Fibroblast of lung (primary cell): ENCODE results near the gene PPIP5K1. TPM values are rescaled to one million over a fixed set of nuclear protein-coding genes. Genes with fewer than 3 reads are reported as not detected.

ENCODE experiments used
- DNase-seq, 2 donors: peaks; one replicate each; pipeline versions ENCODE4 v3.0.0 to v3.0.0-alpha.2; 2010; ENCODE audit warnings: low read depth in 2 of 2
- H2AFZ ChIP-seq: 2 replicates; pipeline ENCODE4 v1.5.1; 2012; ENCODE audit warnings: low read length, control low read depth, inconsistent platforms
- H3K27ac ChIP-seq: 2 replicates; pipeline ENCODE4 v1.5.1; 2011; ENCODE audit warnings: low read length, control low read depth; ENCODE audit not compliant: insufficient read depth
- H3K27me3 ChIP-seq: 2 replicates; pipeline ENCODE4 v1.5.1; 2011; ENCODE audit warnings: mild to moderate bottlenecking, low read length; ENCODE audit not compliant: control insufficient read depth, insufficient read depth
- H3K36me3 ChIP-seq: 2 replicates; pipeline ENCODE4 v1.5.1; 2011; ENCODE audit warnings: low read length; ENCODE audit not compliant: control insufficient read depth, insufficient read depth
- H3K4me1 ChIP-seq: 2 replicates; pipeline ENCODE4 v1.5.1; 2011; ENCODE audit warnings: low read length; ENCODE audit not compliant: control insufficient read depth, insufficient read depth; ENCODE audit errors: extremely low read depth
- H3K4me2 ChIP-seq: 2 replicates; pipeline ENCODE4 v1.5.1; 2011; ENCODE audit warnings: low read length, control low read depth; ENCODE audit not compliant: insufficient read depth; ENCODE audit errors: extremely low read depth
- H3K4me3 ChIP-seq, 4 experiments: fragments of 200-600 bp in 1 of 4; sonication (generic) in 1 of 4; replicated peaks in 1 of 4; 2 replicates each; pipeline ENCODE4 v1.5.1; 2011 to 2016; ENCODE audit warnings: low read length in 4 of 4, low read depth in 3 of 4, mild to moderate bottlenecking in 3 of 4, control low read depth in 2 of 4, inconsistent platforms in 1 of 4, mixed read lengths in 1 of 4; ENCODE audit not compliant: insufficient read depth in 1 of 4; ENCODE audit errors: control extremely low read depth in 1 of 4
- H3K79me2 ChIP-seq: 2 replicates; pipeline ENCODE4 v1.5.1; 2012; ENCODE audit warnings: mild to moderate bottlenecking, low read length, inconsistent platforms; ENCODE audit not compliant: control insufficient read depth, insufficient read depth
- H3K9ac ChIP-seq: 2 replicates; pipeline ENCODE4 v1.5.1; 2011; ENCODE audit warnings: mild to moderate bottlenecking, low read length, control low read depth; ENCODE audit not compliant: insufficient read depth
- H3K9me3 ChIP-seq: 2 replicates; pipeline ENCODE4 v1.5.1; 2012; ENCODE audit warnings: low read depth, low read length; ENCODE audit not compliant: control insufficient read depth, insufficient read depth
- H4K20me1 ChIP-seq: 2 replicates; pipeline ENCODE4 v1.5.1; 2011; ENCODE audit warnings: low read length; ENCODE audit not compliant: control insufficient read depth, insufficient read depth; ENCODE audit errors: extremely low read depth
- EZH2 ChIP-seq: IDR thresholded peaks from 2 replicates; pipeline ENCODE4 v1.5.1; 2012; ENCODE audit warnings: low read length, control low read depth, mild to moderate bottlenecking; ENCODE audit errors: missing control alignments
- polyA plus RNA-seq, 2 donors: library from polyadenylated mRNA; depleted of rRNA in 1 of 2; stranded (reverse) in 1 of 2; unstranded in 1 of 2; fragments of >200 nt; gene quantifications; 2 replicates each; pipeline ENCODE4 v1.2.1, GENCODE V29; 2011 to 2012; ENCODE audit warnings: missing spikeins in 1 of 2
- total RNA-seq: library from RNA; depleted of rRNA; stranded (reverse); fragments of >200 nt; gene quantifications from 2 replicates; pipeline ENCODE4 v1.2.1, GENCODE V29; 2014
- TF ChIP-seq, protein P1 (sequence below), 2 donors: IDR thresholded peaks in 1 of 2; conservative IDR thresholded peaks in 1 of 2; 1 replicate in 1 of 2; 2 replicates in 1 of 2; pipeline ENCODE4 v1.5.1; 2011 to 2012; ENCODE audit warnings: low read length in 2 of 2, control low read depth in 1 of 2, inconsistent platforms in 1 of 2, low read depth in 1 of 2, mild to moderate bottlenecking in 1 of 2

Gene PPIP5K1
- total and polyA plus RNA-seq, 2 donors (not counting 1 experiment from before 2014, with no cell fraction given): 19.6 to 40.8 TPM

- TF ChIP-seq, protein P1, sequence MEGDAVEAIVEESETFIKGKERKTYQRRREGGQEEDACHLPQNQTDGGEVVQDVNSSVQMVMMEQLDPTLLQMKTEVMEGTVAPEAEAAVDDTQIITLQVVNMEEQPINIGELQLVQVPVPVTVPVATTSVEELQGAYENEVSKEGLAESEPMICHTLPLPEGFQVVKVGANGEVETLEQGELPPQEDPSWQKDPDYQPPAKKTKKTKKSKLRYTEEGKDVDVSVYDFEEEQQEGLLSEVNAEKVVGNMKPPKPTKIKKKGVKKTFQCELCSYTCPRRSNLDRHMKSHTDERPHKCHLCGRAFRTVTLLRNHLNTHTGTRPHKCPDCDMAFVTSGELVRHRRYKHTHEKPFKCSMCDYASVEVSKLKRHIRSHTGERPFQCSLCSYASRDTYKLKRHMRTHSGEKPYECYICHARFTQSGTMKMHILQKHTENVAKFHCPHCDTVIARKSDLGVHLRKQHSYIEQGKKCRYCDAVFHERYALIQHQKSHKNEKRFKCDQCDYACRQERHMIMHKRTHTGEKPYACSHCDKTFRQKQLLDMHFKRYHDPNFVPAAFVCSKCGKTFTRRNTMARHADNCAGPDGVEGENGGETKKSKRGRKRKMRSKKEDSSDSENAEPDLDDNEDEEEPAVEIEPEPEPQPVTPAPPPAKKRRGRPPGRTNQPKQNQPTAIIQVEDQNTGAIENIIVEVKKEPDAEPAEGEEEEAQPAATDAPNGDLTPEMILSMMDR (conservative IDR thresholded peaks at IDR 0.05 in 1 of 2, IDR thresholded peaks at IDR 0.05 in 1 of 2; ENCODE audit: low read depth in 1 of 2, low read length in 2 of 2): no peak
- TF ChIP-seq EZH2: no peak
- peak within 1 kb of the TSS; percentile 96 for H2AFZ ChIP-seq
Observed at GRCh38 chr15:43492673-43493601, 97.1 kb downstream of the PPIP5K1 start, which contains the start of gene TP53BP1. Gene TP53BP1 (minus strand): TSS chr15:43493156. CDS start chr15:43493043, 113 bp downstream.

DNA sequence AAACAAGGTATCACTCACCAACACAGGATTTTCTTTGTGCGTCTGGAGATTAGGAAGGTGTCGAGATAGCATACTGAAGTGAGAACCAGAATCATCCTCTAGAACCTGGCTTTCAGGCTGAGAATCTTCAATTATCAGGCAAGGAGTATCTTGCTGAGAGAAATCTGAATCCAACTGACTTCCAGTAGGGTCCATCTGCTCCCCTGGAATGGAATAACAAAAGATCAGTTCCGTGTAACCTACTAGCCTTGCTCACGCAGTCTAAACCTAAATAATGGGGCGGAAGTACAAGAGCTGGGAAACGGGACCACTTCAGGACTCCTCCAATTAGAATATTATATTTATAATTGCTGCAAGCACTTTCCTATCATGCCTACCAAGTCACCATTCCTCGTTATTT, 97.7 kb downstream of the PPIP5K1 start:
- DNase-seq: no peak

More at GRCh38 chr15:43492673-43493601, 97.1 kb downstream of the PPIP5K1 start, which contains the start of gene TP53BP1:
- Histone ChIP-seq H3K27ac (peak within 1 kb of the TSS; percentile 95), H3K36me3 (peaks cover 2% of the 10 kb centered on the region), H3K4me3 (peak within 1 kb of the TSS; percentile 76 to 88 (median 82)), H3K27me3 (no peaks in the 10 kb centered on the region), H3K4me2 (peak within 1 kb of the TSS; percentile 87), H3K9me3 (no peaks in the 10 kb centered on the region), H3K9ac (peak within 1 kb of the TSS; percentile 95), H3K4me1 (peaks cover 5% of the 10 kb centered on the region), H3K79me2 (peaks cover 8% of the 10 kb centered on the region), H4K20me1 (no peaks in the 10 kb centered on the region)
- DNase-seq: peak; percentile 92 to 96

GRCh38 chr15:43489191-43489590, 100.8 kb downstream of the PPIP5K1 start:
- Histone ChIP-seq H3K4me2 (no peak overlapping the region), H3K27ac (no peak overlapping the region), H2AFZ (no peak overlapping the region), H3K9me3 (no peaks in the 10 kb centered on the region), H4K20me1 (no peaks in the 10 kb centered on the region), H3K4me1 (peaks cover 5% of the 10 kb centered on the region), H3K27me3 (no peaks in the 10 kb centered on the region), H3K36me3 (peaks cover 4% of the 10 kb centered on the region), H3K9ac (no peak overlapping the region), H3K79me2 (peaks cover 8% of the 10 kb centered on the region), H3K4me3 (no peak overlapping the region)
- DNase-seq: no peak
- TF ChIP-seq, protein P1 (conservative IDR thresholded peaks at IDR 0.05 in 1 of 2, IDR thresholded peaks at IDR 0.05 in 1 of 2; ENCODE audit: low read depth in 1 of 2, low read length in 2 of 2): no peak

More for the DNA sequence above, 97.7 kb downstream of the PPIP5K1 start:
- Histone ChIP-seq H3K4me1 (peaks cover 5% of the 10 kb centered on the region), H3K79me2 (peaks cover 8% of the 10 kb centered on the region), H3K4me3 (peak overlapping the region; percentile 76 to 88 (median 82)), H4K20me1 (no peaks in the 10 kb centered on the region), H3K36me3 (peaks cover 4% of the 10 kb centered on the region), H2AFZ (no peak overlapping the region), H3K27ac (peak overlapping the region; percentile 95), H3K9me3 (no peaks in the 10 kb centered on the region), H3K9ac (peak overlapping the region; percentile 49), H3K27me3 (no peaks in the 10 kb centered on the region), H3K4me2 (peak overlapping the region; percentile 87)
- TF ChIP-seq EZH2: no peak
- TF ChIP-seq, protein P1 (conservative IDR thresholded peaks at IDR 0.05 in 1 of 2, IDR thresholded peaks at IDR 0.05 in 1 of 2; ENCODE audit: low read depth in 1 of 2, low read length in 2 of 2): no peak
